ENCODE data around the gene TRIO.

The TRIO gene

DNA sequence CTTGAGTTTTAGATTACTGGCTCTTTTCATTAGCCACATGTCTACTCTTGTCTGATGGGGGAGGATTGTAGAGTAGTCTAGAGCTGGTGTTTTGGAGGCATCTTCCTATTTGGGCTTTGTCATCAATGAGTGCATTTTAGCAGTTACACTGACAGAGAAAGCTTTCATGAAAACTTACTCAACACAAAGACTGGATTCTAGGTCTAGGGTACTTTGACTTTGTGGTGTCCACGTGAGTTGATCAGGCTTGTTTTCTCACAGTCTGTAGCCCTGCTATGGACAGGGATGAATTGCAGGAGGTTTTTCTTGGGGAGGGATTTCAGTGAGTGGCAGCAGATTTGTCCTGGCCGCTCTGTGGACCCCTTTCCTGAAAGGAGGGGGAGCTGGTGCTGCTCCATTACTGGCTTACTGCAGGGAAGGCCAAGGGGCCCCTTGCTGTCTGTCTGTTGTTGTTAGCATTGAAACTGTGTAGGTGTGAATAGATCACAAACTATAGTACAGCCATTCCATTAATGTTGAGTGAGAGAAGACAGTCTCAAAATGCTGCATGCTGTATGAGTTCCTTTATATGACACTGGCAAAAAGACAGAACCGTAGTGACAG, 6.6 kb downstream of the TRIO start:
- Histone ChIP-seq H2AFZ (ENCODE audit: low read length) (no peak overlapping the region), H3K4me3 (ENCODE audit: low read length) (no peak overlapping the region), H3F3A (ENCODE audit: insufficient read depth, low read length) (peaks cover 12% of the 10 kb centered on the region; the same call in 1 of the 2 replicates), H4K20me1 (ENCODE audit: insufficient read depth, low read length) (peaks cover 13% of the 10 kb centered on the region), H3K4me2 (ENCODE audit: low read depth, low read length) (no peak overlapping the region), H3K4me1 (ENCODE audit: low read length) (peaks cover 8% of the 10 kb centered on the region), H3K9ac (ENCODE audit: low read length) (no peak overlapping the region), H3K79me2 (ENCODE audit: low read length) (peaks cover 98% of the 10 kb centered on the region), H3K9me2 (replicated peaks; ENCODE audit: insufficient read depth, low read length) (no peaks in the 10 kb centered on the region), H3K36me3 (replicated peaks; ENCODE audit: insufficient read depth, low read length) (no peaks in the 10 kb centered on the region; the same call in 1 of the 2 replicates), H3K27me3 (replicated peaks; ENCODE audit: insufficient read depth, low read length) (no peaks in the 10 kb centered on the region), H3K9me3 (replicated peaks; ENCODE audit: insufficient read depth, low read length) (no peaks in the 10 kb centered on the region), H3K27ac (ENCODE audit: low read length) (no peak overlapping the region)
- no peak for TF ChIP-seq EZH2 (optimal IDR thresholded peaks at IDR 0.05; ENCODE audit: low read depth, low read length)
- no peak for TF ChIP-seq CTCF (IDR thresholded peaks at IDR 0.05; ENCODE audit: low read length)
- no peak for TF ChIP-seq EZH2phosphoT487 (IDR thresholded peaks at IDR 0.05; ENCODE audit: low read length)
- DNase-seq = no peak

- no peaks in the 10 kb centered on the region; the same call in 1 of the 2 replicates for H3K36me3 ChIP-seq (replicated peaks; ENCODE audit: insufficient read depth, low read length)
- H4K20me1 ChIP-seq (ENCODE audit: insufficient read depth, low read length) = peaks cover 11% of the 10 kb centered on the region
- no peak overlapping the region for H3K27ac ChIP-seq (ENCODE audit: low read length)
- H3K9me2 ChIP-seq (replicated peaks; ENCODE audit: insufficient read depth, low read length) = no peaks in the 10 kb centered on the region
- no peaks in the 10 kb centered on the region for H3K4me1 ChIP-seq (ENCODE audit: low read length)
- no peak overlapping the region for H3K9ac ChIP-seq (ENCODE audit: low read length)
- no peak overlapping the region for H3K4me2 ChIP-seq (ENCODE audit: low read depth, low read length)
- TF ChIP-seq EZH2phosphoT487 (IDR thresholded peaks at IDR 0.05; ENCODE audit: low read length) (no peak), CTCF (IDR thresholded peaks at IDR 0.05; ENCODE audit: low read length) (no peak), EZH2 (optimal IDR thresholded peaks at IDR 0.05; ENCODE audit: low read depth, low read length) (no peak)
- H3K27me3 ChIP-seq (replicated peaks; ENCODE audit: insufficient read depth, low read length) = no peaks in the 10 kb centered on the region
- H3K9me3 ChIP-seq (replicated peaks; ENCODE audit: insufficient read depth, low read length) = no peaks in the 10 kb centered on the region
- no peak overlapping the region for H2AFZ ChIP-seq (ENCODE audit: low read length)
- DNase-seq = no peak
- no peak overlapping the region for H3K4me3 ChIP-seq (ENCODE audit: low read length)
- H3F3A ChIP-seq (ENCODE audit: insufficient read depth, low read length) = no peaks in the 10 kb centered on the region
- peaks cover 98% of the 10 kb centered on the region for H3K79me2 ChIP-seq (ENCODE audit: low read length)
Measured at GRCh38 chr5:14151416-14151815, 8.3 kb downstream of the TRIO start.

- no peaks in the 10 kb centered on the region; the same call in 1 of the 2 replicates for H3K36me3 ChIP-seq (replicated peaks; ENCODE audit: insufficient read depth, low read length)
- no peak overlapping the region for H3K9ac ChIP-seq (ENCODE audit: low read length)
- H3K27ac ChIP-seq (ENCODE audit: low read length) = no peak overlapping the region
- peaks cover 8% of the 10 kb centered on the region; the same call in 1 of the 2 replicates for H4K20me1 ChIP-seq (ENCODE audit: insufficient read depth, low read length)
- no peak overlapping the region for H3K4me3 ChIP-seq (ENCODE audit: low read length)
- no peak overlapping the region for H3K4me2 ChIP-seq (ENCODE audit: low read depth, low read length)
- no peaks in the 10 kb centered on the region for H3K27me3 ChIP-seq (replicated peaks; ENCODE audit: insufficient read depth, low read length)
- H2AFZ ChIP-seq (ENCODE audit: low read length) = no peak overlapping the region
- H3K4me1 ChIP-seq (ENCODE audit: low read length) = no peaks in the 10 kb centered on the region
- no peaks in the 10 kb centered on the region for H3F3A ChIP-seq (ENCODE audit: insufficient read depth, low read length)
- no peak for DNase-seq
- H3K79me2 ChIP-seq (ENCODE audit: low read length) = peaks cover 97% of the 10 kb centered on the region
- no peaks in the 10 kb centered on the region for H3K9me2 ChIP-seq (replicated peaks; ENCODE audit: insufficient read depth, low read length)
- TF ChIP-seq EZH2 (optimal IDR thresholded peaks at IDR 0.05; ENCODE audit: low read depth, low read length) = no peak
- no peaks in the 10 kb centered on the region for H3K9me3 ChIP-seq (replicated peaks; ENCODE audit: insufficient read depth, low read length)
Measured at GRCh38 chr5:14153071-14153864, 10.1 kb downstream of the TRIO start.
